Peyer's patch (tissue), 4 donors: ENCODE data around the gene KSR2. TPM values are rescaled to one million over a fixed set of nuclear protein-coding genes. Genes with fewer than 3 reads are reported as not detected.

Source experiments
- DNase-seq, 3 donors: peaks; one replicate each; pipeline ENCODE4 v3.0.0-alpha.2; 2017 to 2019
- H3K27ac ChIP-seq, 4 donors: fragments of 200-600 bp; sonication (generic); one replicate each; pipeline ENCODE4 v1.5.1; 2016 to 2019
- H3K27me3 ChIP-seq, 2 donors: fragments of 200-600 bp; sonication (generic); one replicate each; pipeline ENCODE4 v1.5.1; 2019
- H3K36me3 ChIP-seq, 3 donors: fragments of 200-600 bp; sonication (generic); one replicate each; pipeline ENCODE4 v1.5.1; 2016 to 2019
- H3K4me1 ChIP-seq, 4 donors: fragments of 200-600 bp; sonication (generic); one replicate each; pipeline ENCODE4 v1.5.1; 2016 to 2019
- H3K4me3 ChIP-seq, 4 donors: fragments of 200-600 bp; sonication (generic); 1 replicate in 3 of 4; 2 replicates in 1 of 4; pipeline ENCODE4 v1.5.1; 2016 to 2019; ENCODE audit warnings: mild to moderate bottlenecking in 1 of 4
- H3K9me3 ChIP-seq, 4 donors: fragments of 200-600 bp; sonication (generic); one replicate each; pipeline ENCODE4 v1.5.1; 2016 to 2019; ENCODE audit warnings: mild to moderate bottlenecking in 1 of 4
- CTCF ChIP-seq, 6 experiments: fragments of 450-650 bp in 4 of 6; fragments of 200-600 bp in 2 of 6; sonication (generic) in 1 of 6; IDR thresholded peaks; one replicate each; pipeline ENCODE4 v1.5.1; 2017 to 2019; ENCODE audit warnings: antibody characterized with exemption in 6 of 6, mild to moderate bottlenecking in 3 of 6, moderate library complexity in 1 of 6
- POLR2A ChIP-seq, 2 donors: fragments of 450-650 bp; IDR thresholded peaks; one replicate each; pipeline ENCODE4 v1.5.1; 2017; ENCODE audit warnings: antibody characterized with exemption in 2 of 2, mild to moderate bottlenecking in 2 of 2, moderate library complexity in 2 of 2
- total RNA-seq, 4 donors: library from RNA; depleted of rRNA; stranded (reverse); fragments of >200 nt; gene quantifications; one replicate each; pipeline ENCODE4 v1.1.0, GENCODE V29; 2016

The KSR2 gene
- total RNA-seq, 4 donors from 2014 or later, result 0.27 to 0.53 (median 0.28) TPM; not detected in 1

- Histone ChIP-seq H3K27me3 (no peaks in the 10 kb centered on the region), H3K36me3 (no peaks in the 10 kb centered on the region), H3K9me3 (no peaks in the 10 kb centered on the region), H3K27ac (no peak overlapping the region), H3K4me3 (no peak overlapping the region), H3K4me1 (no peaks in the 10 kb centered on the region)
- TF ChIP-seq CTCF (IDR thresholded peaks at IDR 0.05) (no peak), POLR2A (IDR thresholded peaks at IDR 0.05) (no peak)
- DNase-seq, result no peak
Measured at GRCh38 chr12:117921929-117922777, 46.6 kb downstream of the KSR2 start.

- Histone ChIP-seq H3K4me3 (no peak overlapping the region), H3K27me3 (no peaks in the 10 kb centered on the region), H3K27ac (no peak overlapping the region), H3K9me3 (no peaks in the 10 kb centered on the region), H3K36me3 (no peaks in the 10 kb centered on the region), H3K4me1 (no peaks in the 10 kb centered on the region)
- DNase-seq, result no peak
- TF ChIP-seq POLR2A (IDR thresholded peaks at IDR 0.05), result no peak
- no peak for TF ChIP-seq CTCF (IDR thresholded peaks at IDR 0.05)
Measured at GRCh38 chr12:117919479-117919878, 49.3 kb downstream of the KSR2 start.

GRCh38 chr12:117914686-117915085, 54.1 kb downstream of the KSR2 start:
- no peak for TF ChIP-seq POLR2A (IDR thresholded peaks at IDR 0.05)

GRCh38 chr12:117912756-117913155, 56.0 kb downstream of the KSR2 start:
- Histone ChIP-seq H3K36me3 (no peaks in the 10 kb centered on the region), H3K27ac (no peak overlapping the region), H3K27me3 (no peaks in the 10 kb centered on the region), H3K9me3 (peaks cover 0 to 4% (median 0%) of the 10 kb centered on the region in 4 donors), H3K4me1 (no peaks in the 10 kb centered on the region), H3K4me3 (no peak overlapping the region)
- no peak for DNase-seq
- TF ChIP-seq POLR2A (IDR thresholded peaks at IDR 0.05) (no peak), CTCF (IDR thresholded peaks at IDR 0.05) (no peak)

More at GRCh38 chr12:117914686-117915085, 54.1 kb downstream of the KSR2 start:
- Histone ChIP-seq H3K9me3 (peaks cover 0 to 4% (median 0%) of the 10 kb centered on the region in 4 donors), H3K36me3 (no peaks in the 10 kb centered on the region), H3K27me3 (no peaks in the 10 kb centered on the region), H3K27ac (no peak overlapping the region), H3K4me3 (no peak overlapping the region), H3K4me1 (no peaks in the 10 kb centered on the region)
- no peak for DNase-seq

- H3K27me3 ChIP-seq, result no peaks in the 10 kb centered on the region
- no peaks in the 10 kb centered on the region for H3K36me3 ChIP-seq
- TF ChIP-seq POLR2A (IDR thresholded peaks at IDR 0.05), result no peak
- no peak for DNase-seq
- no peak overlapping the region for H3K27ac ChIP-seq
- H3K4me3 ChIP-seq, result no peak overlapping the region
- H3K9me3 ChIP-seq, result peaks cover 0 to 4% (median 0%) of the 10 kb centered on the region in 4 donors
- H3K4me1 ChIP-seq, result no peaks in the 10 kb centered on the region
Measured at GRCh38 chr12:117908411-117908810, 60.4 kb downstream of the KSR2 start.

- H3K4me1 ChIP-seq, result no peaks in the 10 kb centered on the region
- H3K36me3 ChIP-seq, result no peaks in the 10 kb centered on the region
- H3K27me3 ChIP-seq, result no peaks in the 10 kb centered on the region
- no peak overlapping the region for H3K4me3 ChIP-seq
- no peak overlapping the region for H3K27ac ChIP-seq
- TF ChIP-seq POLR2A (IDR thresholded peaks at IDR 0.05), result no peak
- TF ChIP-seq CTCF (IDR thresholded peaks at IDR 0.05), result no peak
- DNase-seq, result no peak
- H3K9me3 ChIP-seq, result peaks cover 0 to 4% (median 0%) of the 10 kb centered on the region in 4 donors
Measured at GRCh38 chr12:117907108-117907689, 61.6 kb downstream of the KSR2 start.
